ENCODE measurements around the gene SLC4A4.

SLC4A4 gene

DNA sequence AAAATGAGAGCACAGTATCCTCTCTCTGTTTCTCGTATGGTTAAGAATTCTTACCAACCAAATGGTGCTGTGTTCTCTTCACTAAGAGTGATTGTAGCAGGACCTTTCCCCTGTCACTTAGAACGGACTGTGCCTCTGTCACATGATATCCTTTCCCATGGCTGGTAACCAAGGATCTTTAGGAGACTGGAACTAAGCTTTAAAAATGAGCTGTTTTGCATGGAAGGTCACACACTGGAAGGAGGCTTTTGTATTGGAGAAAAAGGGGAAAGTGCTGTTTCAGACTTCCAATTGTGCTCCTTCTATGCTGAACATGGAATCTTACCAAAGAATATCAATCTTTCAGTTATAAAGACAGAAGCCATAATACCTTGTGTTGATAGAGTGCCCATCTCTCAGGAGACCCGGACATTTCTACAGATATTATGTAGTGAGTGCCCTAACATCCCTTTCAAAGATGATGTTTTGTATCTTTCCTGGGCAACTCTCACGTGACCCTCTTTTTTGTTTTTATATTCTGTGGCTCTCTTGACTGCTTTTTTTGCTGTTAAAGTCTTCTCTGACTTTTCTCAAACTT, 148.6 kb downstream of the SLC4A4 start:
- DNase-seq (ENCODE audit: low read depth), result no peak
- TF ChIP-seq POLR2A (IDR thresholded peaks at IDR 0.05; ENCODE audit: extremely low read depth, insufficient read length) (no peak), MYC (IDR thresholded peaks at IDR 0.05; ENCODE audit: low read depth, low read length) (no peak)
- TF ChIP-seq, protein P1, sequence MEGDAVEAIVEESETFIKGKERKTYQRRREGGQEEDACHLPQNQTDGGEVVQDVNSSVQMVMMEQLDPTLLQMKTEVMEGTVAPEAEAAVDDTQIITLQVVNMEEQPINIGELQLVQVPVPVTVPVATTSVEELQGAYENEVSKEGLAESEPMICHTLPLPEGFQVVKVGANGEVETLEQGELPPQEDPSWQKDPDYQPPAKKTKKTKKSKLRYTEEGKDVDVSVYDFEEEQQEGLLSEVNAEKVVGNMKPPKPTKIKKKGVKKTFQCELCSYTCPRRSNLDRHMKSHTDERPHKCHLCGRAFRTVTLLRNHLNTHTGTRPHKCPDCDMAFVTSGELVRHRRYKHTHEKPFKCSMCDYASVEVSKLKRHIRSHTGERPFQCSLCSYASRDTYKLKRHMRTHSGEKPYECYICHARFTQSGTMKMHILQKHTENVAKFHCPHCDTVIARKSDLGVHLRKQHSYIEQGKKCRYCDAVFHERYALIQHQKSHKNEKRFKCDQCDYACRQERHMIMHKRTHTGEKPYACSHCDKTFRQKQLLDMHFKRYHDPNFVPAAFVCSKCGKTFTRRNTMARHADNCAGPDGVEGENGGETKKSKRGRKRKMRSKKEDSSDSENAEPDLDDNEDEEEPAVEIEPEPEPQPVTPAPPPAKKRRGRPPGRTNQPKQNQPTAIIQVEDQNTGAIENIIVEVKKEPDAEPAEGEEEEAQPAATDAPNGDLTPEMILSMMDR (IDR thresholded peaks at IDR 0.05; ENCODE audit: low read depth, low read length), result no peak
- TF ChIP-seq, protein P2, sequence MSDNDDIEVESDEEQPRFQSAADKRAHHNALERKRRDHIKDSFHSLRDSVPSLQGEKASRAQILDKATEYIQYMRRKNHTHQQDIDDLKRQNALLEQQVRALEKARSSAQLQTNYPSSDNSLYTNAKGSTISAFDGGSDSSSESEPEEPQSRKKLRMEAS (IDR thresholded peaks at IDR 0.05; ENCODE audit: low read depth, low read length), result no peak
- no peak overlapping the region for H3K4me3 ChIP-seq (ENCODE audit: low read depth, low read length)

DNA sequence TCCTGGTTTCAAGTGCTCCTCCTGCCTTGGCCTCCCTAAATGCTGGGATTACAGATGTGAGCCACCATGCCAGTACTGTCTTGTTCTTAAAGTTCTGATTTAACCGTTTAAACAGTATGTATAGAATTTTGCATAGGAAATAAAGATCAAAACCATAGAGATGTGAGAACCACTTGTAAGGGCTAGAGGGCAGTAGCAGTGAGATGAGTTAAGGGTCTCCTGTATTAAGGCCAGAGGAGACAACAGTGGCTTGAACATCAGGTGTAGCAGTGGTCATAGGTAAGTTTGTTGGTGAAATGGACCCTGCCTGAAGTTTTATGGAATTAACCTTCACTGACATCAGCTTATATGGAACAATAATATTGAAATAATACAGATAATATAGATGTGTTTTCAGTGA, 155.7 kb downstream of the SLC4A4 start:
- DNase-seq (ENCODE audit: low read depth), result no peak
- TF ChIP-seq, protein P1 (IDR thresholded peaks at IDR 0.05; ENCODE audit: low read depth, low read length), result no peak
- TF ChIP-seq MYC (IDR thresholded peaks at IDR 0.05; ENCODE audit: low read depth, low read length) (no peak), POLR2A (IDR thresholded peaks at IDR 0.05; ENCODE audit: extremely low read depth, insufficient read length) (no peak)
- TF ChIP-seq, protein P2 (IDR thresholded peaks at IDR 0.05; ENCODE audit: low read depth, low read length), result no peak
- no peak overlapping the region for H3K4me3 ChIP-seq (ENCODE audit: low read depth, low read length)

DNA sequence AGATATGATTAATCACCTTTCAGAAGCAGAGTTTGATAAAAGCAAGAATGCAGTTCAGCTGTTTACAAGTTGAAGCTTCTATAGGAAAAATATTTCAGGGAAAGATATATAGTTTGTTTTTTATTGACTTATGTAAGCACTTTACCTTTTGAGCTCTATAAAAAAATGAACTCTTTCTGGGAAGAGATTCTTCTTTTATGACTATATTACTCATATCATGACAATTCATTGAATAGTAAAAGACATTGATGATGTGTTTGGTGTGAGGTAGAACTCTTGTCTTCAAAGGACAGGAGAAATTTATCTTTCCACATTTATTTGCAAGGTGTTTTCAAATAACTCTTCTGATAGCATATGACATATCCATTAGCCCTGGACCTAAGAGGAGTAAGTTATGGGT, 156.6 kb downstream of the SLC4A4 start:
- no peak for DNase-seq (ENCODE audit: low read depth)
- no peak overlapping the region for H3K4me3 ChIP-seq (ENCODE audit: low read depth, low read length)
- TF ChIP-seq, protein P2 (IDR thresholded peaks at IDR 0.05; ENCODE audit: low read depth, low read length), result no peak
- TF ChIP-seq MYC (IDR thresholded peaks at IDR 0.05; ENCODE audit: low read depth, low read length) (no peak), POLR2A (IDR thresholded peaks at IDR 0.05; ENCODE audit: extremely low read depth, insufficient read length) (no peak)
- TF ChIP-seq, protein P1 (IDR thresholded peaks at IDR 0.05; ENCODE audit: low read depth, low read length), result no peak

DNA sequence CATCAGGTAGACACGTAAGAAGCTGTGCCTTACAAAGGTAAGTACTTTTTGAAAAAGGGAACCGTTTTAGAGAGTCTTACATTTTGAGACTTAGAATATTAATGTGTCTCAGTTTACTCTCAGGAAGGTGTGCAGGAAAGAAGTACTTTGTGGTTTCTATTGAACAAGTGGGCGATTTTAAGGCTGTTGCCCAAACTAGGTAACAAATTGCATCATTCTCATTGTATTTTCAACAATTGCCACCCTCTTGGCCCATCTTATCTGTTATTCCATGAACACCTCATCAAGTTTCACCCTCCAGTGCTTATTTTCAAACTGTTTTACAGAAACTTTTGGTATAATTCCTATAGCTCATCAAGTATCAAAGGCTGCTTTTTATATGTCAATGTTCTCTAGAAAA, 158.3 kb downstream of the SLC4A4 start:
- DNase-seq (ENCODE audit: low read depth), result no peak
- H3K4me3 ChIP-seq (ENCODE audit: low read depth, low read length), result no peak overlapping the region
- TF ChIP-seq POLR2A (IDR thresholded peaks at IDR 0.05; ENCODE audit: extremely low read depth, insufficient read length) (no peak), MYC (IDR thresholded peaks at IDR 0.05; ENCODE audit: low read depth, low read length) (no peak)
- TF ChIP-seq, protein P2 (IDR thresholded peaks at IDR 0.05; ENCODE audit: low read depth, low read length), result no peak
- TF ChIP-seq, protein P1 (IDR thresholded peaks at IDR 0.05; ENCODE audit: low read depth, low read length), result no peak

DNA sequence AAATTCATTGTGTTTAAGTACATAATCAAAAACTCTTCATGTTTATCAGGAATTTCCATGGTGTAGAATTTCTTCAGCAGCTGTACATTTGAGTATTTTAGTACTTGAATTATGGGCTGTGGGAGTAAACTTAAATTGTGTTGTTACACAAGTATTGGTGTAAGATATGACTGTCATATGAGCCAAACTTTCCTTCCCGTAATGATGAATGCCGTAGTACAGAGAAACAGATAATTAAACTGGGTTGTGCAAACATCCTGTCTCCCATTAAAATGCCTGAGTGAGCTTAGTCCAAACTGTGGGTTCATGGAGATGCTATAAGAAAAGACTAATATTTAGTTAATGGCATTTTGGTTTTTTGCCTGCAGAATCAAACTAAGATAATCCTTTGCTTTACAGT, 159.2 kb downstream of the SLC4A4 start:
- TF ChIP-seq MYC (IDR thresholded peaks at IDR 0.05; ENCODE audit: low read depth, low read length), result no peak
- no peak for TF ChIP-seq POLR2A (IDR thresholded peaks at IDR 0.05; ENCODE audit: extremely low read depth, insufficient read length)
- TF ChIP-seq, protein P2 (IDR thresholded peaks at IDR 0.05; ENCODE audit: low read depth, low read length), result no peak
- TF ChIP-seq, protein P1 (IDR thresholded peaks at IDR 0.05; ENCODE audit: low read depth, low read length), result no peak
- DNase-seq (ENCODE audit: low read depth), result no peak

More for the DNA sequence above, 159.2 kb downstream of the SLC4A4 start:
- no peak overlapping the region for H3K4me3 ChIP-seq (ENCODE audit: low read depth, low read length)
